GM18520 (cell line): ENCODE measurements around the gene ALDH3B2.
"Not testable (repeated sequence)": the region's sequence is repeated elsewhere in the genome, so short reads cannot be mapped to it uniquely, and the experiment has no call there.

Experiments used
- ATAC-seq: cut with Tn5 transposase; IDR thresholded peaks from one replicate; pipeline ENCODE4 v1.9.1; 2021; ENCODE audit not compliant: unreplicated experiment

Gene ALDH3B2

DNA sequence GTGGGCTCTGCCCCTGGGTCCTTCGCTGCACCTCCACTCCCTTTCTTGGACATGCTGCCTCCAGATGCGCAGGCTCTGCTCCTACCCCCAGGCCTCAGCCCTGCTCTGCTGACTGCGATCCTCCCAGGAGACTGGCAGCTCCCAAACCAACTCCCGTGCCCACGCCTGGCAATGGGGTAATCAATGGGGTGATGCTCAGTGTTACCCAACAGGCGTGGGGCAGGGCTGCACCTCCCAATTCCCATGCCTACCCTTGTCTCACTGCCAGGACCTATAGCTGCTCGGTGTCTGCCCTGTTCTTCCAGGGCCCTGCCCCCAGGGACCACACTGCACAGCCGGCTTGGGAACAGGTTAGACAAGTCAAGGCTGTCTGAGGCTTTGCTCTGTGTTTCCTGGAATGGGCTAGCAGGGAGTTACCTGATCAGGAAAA, at the start of gene ALDH3B2:
Gene ALDH3B2 (minus strand): TSS at position 182 of the 430 bp plus-strand sequence. CDS start 7,688 bp downstream, outside the sequence.
- ATAC-seq, result no peak

DNA sequence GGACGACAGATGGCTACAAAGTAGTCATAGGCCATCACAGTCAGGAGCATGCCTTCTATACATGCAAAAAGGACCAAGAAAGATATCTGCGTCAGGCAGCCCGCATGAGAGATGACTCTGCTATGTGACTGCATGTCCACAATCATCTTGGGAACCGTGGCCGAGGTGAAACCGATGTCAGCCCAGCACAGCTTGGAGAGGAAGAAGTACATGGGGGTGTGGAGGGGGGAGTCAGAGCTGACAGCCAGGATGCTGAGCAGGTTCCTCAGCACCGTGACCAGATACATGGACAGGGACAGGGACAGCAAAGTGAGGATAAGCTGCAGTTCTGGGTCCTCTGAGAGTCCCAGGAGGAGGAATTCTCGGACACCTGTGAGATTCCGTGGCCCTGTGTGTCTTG, 48.6 kb upstream of the ALDH3B2 start:
- not testable (repeated sequence) for ATAC-seq

DNA sequence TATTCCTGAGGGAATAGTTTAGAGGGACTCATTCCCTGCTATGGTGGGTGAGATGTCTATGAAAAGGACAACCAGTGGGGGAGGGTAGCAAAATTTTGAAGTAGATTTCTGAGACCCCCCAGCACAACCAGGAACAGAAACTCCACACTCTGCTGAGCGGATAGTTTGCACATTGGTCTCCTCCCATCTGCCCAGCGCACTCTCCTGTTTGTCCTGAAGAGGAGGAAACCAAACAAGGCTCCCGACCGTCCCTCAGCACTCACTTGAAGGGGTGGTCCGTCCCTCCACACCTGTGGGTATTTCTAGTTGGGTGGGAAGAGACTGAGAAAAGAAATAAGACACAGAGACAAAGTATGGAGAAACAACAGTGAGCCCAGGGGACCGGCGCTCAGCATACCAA, 41.8 kb upstream of the ALDH3B2 start:
- ATAC-seq, result not testable (repeated sequence)

DNA sequence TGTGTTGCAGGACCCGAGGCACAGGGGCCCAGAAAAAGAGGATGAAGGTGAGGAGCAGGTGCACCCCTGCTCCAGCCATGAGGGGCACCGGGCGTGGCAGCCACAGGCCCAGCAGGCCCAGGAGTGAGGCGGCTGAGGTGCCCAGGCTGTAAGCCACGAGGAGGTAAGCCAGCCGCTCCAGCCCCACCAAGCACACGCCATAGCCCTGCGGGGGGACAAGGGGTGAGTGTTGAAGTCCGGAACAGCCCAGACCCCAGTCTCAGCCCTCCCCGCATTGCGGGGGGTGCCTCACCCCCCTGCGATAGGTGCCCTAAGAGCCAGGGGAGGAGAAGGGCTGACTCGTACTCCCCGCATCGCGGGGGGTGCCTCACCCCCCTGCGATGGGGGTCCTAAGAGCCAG, 41.4 kb upstream of the ALDH3B2 start:
- ATAC-seq, result not testable (repeated sequence)

DNA sequence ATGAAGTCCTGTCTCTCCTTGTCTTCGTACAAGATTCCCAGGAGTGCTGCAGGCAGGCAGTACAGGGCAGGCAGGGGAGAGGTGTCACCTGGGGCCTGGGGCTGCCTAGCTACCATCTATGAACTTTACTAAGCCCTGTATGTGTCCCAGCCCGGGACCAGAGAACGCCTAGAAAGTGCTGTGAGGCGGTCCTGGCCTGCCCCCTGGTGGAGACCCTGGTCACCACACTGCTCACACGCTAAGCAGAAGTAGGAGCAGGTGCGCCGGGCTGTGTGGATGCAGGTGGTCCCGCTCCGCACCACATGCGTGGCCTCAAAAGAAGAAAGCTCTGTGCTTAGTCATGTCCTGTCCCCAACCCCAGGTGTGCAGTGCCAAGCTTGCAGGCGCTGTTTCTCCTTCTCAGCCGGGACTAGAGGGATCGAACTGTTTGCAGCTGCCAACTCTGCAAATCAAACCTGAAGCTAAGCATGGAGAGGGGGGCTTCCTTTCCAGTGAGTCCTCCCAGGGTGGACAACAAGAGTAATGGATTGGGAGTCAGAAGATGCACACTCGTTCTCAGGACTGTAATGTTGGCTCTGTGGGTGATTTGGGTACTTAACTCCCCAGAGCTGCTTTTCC, 39.6 kb upstream of the ALDH3B2 start:
- not testable (repeated sequence) for ATAC-seq

GRCh38 chr11:67711676-67712075, 37.3 kb upstream of the ALDH3B2 start:
- ATAC-seq, result not testable (repeated sequence)

DNA sequence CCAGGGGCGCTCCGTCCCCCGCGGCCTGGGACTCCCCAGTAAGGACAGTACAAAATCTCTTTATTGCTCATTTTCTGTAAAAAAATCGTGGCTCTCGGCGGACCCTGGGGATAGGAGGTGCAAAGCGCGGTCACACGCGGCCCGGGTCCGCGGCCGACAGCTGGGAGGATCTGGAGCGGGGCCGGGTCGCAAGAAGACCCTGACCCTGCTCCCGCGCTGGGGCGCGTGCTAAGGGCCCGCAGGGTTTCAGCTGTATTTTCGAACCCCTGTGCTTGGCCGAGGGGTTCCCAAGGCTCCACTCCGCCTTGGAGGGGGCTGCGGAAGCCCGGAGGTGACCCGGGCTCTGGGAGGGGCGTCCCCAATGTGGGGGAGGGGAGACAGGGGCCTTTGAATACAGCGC, 36.8 kb upstream of the ALDH3B2 start:
- ATAC-seq, result not testable (repeated sequence)

DNA sequence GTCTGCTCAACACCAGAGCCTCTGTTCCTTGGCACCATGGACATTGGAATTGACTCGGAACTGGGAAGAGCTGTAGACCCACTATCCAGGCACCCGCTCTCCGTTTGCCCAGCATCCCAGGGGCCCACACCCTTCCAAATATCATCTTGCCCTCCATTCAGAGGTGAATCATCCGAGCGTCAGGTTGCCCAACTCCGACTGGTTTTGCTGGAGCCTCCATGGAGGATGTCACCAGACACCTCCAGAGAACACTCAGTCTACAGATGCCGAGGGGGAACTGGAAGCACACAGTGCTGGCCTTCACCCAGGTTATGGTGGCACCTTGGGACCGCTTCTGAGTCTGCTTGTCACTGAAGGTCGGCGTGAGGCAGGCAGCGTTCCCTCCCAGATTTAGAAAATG, 35.4 kb upstream of the ALDH3B2 start:
- not testable (repeated sequence) for ATAC-seq

GRCh38 chr11:67705264-67705663, 30.8 kb upstream of the ALDH3B2 start:
- no peak for ATAC-seq

DNA sequence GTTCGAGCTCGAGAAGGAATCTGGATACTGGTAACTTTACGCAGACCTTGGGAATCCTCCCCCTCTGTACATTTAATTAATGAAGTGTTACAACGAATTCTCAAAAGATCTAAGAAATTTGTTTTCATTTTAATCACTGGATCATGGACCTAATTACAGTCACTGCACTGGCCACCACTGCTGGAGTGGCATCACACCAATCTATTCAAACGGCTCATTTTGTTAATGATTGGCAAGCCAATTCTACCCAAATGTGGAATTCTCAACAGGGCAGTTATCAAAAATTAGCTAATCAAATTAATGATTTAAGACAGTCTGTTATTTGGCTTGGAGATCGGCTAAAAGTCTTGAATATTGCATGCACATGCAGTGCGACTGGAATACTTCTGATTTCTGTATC, 30.1 kb upstream of the ALDH3B2 start:
- no peak for ATAC-seq

DNA sequence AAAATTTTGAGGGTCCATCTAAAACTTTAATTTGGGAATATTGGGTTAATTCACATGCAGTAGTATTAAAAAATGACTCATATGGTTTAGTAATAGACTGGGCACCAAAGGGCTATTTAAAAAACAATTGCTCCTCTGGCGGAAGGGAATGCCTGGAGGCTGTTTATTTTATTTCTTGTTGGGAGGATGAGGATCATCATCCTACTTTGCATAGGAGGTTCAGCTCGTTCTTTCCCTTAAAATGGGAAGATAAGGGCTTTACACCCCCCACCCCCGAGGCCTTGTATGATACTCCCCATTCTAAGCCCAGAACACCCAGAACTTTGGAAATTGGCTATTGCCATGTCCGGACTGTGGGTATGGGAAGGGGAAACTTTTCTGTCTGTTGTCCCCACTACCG, 29.3 kb upstream of the ALDH3B2 start:
- ATAC-seq, result not testable (repeated sequence)

DNA sequence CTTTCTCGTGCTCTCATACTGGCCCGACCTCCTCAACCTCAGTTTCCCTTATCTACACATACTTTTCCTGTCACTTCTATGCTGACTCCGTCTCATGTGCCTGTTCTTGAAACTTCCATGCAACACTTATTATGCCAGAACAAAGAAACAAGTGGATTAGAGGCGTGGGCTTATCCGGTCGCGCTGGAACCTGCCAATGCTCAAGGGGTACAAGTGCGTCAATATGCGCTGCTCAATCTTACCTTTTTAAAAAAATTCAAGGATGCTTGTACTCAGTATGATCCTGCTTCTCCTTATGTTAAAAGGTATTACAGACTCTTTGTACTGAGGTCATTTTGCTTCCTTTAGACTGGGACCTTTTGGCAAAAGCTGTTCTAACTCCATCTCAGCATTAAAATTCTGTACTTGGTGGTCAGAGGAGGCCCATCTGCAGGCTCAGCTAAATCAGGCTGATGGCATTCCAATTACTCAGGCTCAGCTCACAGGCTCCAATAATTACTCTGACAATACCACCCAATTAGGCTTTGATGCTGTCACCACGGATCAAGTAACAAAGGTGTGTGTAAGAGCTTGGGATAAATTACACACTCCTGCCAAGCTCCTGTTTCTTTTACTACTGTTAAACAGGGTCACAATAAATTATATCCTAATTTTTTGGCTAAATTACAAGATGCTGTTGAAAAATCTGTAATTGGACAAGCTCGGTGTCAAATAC, 26.3 kb upstream of the ALDH3B2 start:
- ATAC-seq, result no peak

DNA sequence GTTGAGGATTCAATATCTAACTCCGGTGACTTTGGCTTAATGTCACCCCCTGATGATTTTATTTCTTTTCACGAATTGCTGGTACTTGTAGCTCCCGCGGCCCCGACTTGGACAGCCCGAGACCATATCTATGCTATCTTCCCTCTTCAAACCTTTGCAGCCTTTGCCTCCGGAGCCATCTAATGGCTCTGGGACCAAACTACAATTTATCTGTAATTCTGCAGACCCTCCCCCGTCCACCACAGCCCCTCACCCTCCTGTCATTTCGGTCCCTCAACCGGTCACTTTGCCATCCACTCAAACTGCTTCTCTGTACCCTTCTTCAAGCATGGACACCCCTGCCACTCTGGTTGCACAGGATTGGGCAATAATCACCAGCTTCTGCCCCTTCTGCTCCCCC, 25.7 kb upstream of the ALDH3B2 start:
- no peak for ATAC-seq

DNA sequence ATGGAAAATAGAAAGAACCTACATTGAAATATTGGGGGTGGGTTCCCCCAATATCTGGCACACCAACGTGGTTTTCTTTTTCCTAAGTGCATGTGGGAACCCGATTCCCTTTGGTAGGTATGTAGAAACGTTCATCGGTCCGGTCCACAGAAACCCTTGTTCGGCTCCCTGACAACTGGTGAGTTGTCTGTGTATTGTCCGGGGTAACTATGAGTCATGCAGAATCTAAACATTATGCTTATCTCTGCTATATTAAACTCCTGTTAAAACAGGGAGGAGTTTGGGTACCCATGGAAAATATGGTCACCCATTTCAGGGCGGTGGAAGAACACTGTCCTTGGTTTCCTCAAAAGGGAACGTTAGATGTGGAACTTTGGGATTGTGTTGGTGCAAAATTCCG, 25.1 kb upstream of the ALDH3B2 start:
- no peak for ATAC-seq

DNA sequence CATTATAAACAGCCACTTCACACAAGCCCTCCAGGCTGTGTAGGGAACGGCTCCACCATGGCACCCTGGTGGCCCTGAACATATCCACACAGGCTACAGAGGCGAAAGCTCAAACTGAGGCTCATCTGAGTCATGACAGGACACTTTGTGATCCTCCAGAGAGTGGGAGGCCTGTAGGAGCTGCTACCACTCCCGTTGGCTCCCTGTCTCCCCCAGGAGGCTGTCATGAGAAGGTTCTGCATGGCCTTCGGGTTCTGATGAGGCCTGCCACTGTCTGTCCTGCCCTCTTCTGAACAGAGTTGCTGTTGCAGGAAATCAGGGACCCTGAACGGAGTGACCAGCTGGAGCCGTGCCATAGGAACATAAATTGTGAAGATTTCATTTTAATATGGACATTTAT, 23.8 kb upstream of the ALDH3B2 start:
- ATAC-seq, result no peak

DNA sequence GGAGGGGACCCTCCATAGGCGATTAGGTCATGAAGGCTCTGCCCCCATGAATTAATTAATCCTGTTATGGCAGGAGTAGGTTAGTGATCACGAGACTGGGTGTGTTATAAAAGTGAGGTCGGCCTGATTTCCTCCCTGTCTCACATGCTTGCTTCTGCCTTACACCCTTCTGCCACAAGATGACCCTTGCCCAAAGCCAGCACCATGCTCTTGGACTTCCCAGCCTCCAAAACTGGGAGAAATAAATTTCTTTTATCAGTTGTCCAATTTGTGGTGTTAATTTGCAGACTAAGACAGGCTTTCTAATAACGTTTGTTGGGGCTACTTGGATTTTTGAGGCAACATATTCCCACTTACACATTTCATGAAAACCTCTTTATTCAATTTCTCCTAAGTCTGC, 23.4 kb upstream of the ALDH3B2 start:
- ATAC-seq, result no peak

DNA sequence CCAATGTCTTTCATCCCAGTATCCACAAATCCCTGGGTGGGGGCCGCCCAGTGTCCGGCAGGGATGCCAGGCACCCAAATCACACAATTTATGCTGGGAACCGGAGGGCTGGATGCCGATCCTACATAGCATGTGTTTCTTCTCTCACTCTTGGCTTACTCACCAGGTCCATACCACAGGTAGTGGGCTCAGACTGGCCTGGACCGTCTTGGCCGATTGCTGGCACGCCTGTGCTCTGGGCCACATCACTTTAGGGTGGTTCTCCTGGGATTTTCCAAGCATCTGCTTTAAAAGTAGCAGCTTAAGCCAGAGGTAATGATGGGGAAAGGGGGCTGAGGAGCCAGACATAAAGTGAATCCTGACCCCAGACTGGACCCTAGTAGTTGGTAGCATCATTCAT, 22.6 kb upstream of the ALDH3B2 start:
- ATAC-seq, result no peak

DNA sequence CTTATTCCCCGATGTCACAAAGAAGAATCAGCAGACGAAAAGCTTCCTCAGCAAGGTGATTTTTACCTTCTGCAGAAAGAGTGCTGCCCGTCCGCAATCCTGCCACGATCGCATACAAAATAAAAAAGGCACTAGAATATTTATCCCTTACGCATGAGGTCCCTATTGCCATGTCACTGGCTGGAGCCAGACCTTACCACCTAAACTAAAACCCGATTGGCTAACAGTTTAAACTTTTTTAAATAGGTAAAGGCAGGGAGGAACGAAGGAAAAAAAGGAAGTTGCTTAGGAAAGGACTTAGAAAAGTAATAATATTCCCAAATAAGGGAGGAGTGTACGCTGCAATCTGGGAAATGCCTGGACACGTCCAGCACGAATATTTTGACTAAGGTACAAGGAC, 21.2 kb upstream of the ALDH3B2 start:
- no peak for ATAC-seq

DNA sequence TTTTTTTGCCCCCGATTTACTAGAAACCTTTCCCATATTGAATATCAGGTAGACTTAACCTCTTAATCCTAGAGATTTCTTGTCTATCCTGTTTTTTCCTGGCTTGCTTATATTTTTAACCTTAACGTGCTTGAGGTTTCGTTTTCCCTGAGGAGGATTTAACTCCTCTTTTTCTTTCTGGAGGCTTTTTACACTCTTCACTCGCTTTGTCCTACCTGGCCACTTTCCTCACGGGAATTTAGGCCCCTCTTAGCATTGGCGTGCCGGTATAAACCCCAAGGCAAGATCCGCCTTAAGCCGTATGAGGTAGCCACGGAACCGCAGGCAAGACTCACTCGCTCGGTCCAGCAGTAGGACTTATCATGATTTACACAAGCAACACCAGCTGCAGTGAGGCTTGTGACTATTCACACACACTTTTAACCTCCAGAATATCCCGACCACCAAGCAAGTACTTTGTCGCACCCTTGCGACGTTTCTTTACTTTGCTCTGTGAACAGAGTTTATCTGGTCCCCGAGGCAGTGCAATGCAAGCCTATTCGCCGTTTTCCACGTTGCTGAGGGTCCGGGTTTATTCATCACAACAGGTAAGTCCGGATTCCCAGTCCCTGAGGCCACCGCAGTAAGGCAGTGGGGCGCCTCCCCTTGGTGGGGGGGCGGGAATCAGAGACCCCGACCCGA, 20.6 kb upstream of the ALDH3B2 start:
- ATAC-seq, result no peak

DNA sequence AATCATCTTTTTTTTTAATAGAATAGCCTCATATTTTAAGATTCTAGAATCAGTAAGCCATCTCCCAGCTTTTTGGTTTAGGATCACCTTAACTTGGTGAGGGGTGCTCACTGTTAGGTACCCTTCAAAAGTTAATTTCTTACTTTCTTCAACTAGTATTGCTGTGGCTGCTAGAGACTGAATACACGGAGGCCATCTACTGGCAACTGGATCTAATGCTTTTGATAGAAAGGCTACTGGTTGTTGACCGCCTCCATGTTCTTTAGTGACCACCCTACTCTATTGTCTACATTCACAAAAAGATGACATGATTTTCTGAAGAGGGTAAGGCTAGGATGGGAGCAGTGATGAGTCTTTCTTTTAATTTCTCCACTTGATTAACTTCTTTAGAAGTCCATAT, 16.7 kb upstream of the ALDH3B2 start:
- no peak for ATAC-seq

DNA sequence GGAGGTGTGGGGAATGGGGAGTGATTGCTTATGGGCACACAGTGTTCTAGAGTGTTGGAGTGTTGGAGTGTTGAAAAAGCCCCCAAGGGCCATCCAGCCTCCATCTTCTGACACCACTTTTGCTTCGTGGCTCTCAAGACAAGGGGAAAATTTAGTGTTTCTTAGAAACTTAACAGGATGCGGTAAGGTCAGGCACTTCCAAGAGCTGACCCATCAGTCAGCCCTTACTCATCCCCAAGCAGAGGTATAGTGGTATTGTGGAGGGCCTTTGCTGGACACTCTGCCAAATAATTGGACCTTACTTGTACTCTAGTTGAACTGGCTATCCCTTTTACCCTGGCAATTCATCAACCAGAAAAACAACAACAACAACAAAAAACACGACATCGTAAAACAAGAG, 14.8 kb upstream of the ALDH3B2 start:
- no peak for ATAC-seq

GRCh38 chr11:67687986-67688385, 13.6 kb upstream of the ALDH3B2 start:
- ATAC-seq, result no peak
